PFSK-1 (cell line): ENCODE data around the gene RBM33.

Source experiments
- FOXP2 ChIP-seq: optimal IDR thresholded peaks from 2 replicates; pipeline ENCODE3; 2011; ENCODE audit warnings: borderline replicate concordance, control low read depth, inconsistent platforms; ENCODE audit not compliant: insufficient read depth; ENCODE audit errors: extremely low read length, extremely low read depth
- POLR2AphosphoS5 ChIP-seq: IDR thresholded peaks from 2 replicates; pipeline ENCODE4 v1.6.1; 2012; ENCODE audit warnings: low read depth, mild to moderate bottlenecking, control low read depth, low read length, moderate library complexity
- REST ChIP-seq, 2 experiments: IDR thresholded peaks; 2 replicates each; pipeline versions ENCODE4 v1.6.1 to v1.8.0; 2011 to 2012; ENCODE audit warnings: low read depth in 2 of 2, low read length in 2 of 2, control low read depth in 1 of 2, inconsistent platforms in 1 of 2, mild to moderate bottlenecking in 1 of 2, moderate library complexity in 1 of 2; ENCODE audit not compliant: insufficient read depth in 1 of 2
- SIN3A ChIP-seq: IDR thresholded peaks from 2 replicates; pipeline ENCODE4 v1.6.1; 2012; ENCODE audit warnings: mild to moderate bottlenecking, low read length, moderate library complexity, borderline replicate concordance; ENCODE audit not compliant: insufficient read depth
- TAF1 ChIP-seq: IDR thresholded peaks from 2 replicates; pipeline ENCODE4 v1.6.1; 2012; ENCODE audit warnings: low read length, control low read depth, borderline replicate concordance; ENCODE audit not compliant: insufficient read depth

RBM33 gene

GRCh38 chr7:155684543-155684942 is 40.1 kb downstream of the RBM33 start:
- no peak for TF ChIP-seq REST (IDR thresholded peaks at IDR 0.05; ENCODE audit: insufficient read depth in 1 of 2, low read depth in 2 of 2, low read length in 2 of 2)

GRCh38 chr7:155685070-155685790 is 40.8 kb downstream of the RBM33 start:
- no peak for TF ChIP-seq TAF1
- no peak for TF ChIP-seq POLR2AphosphoS5
- TF ChIP-seq FOXP2 = no peak
- no peak for TF ChIP-seq REST (IDR thresholded peaks at IDR 0.05; ENCODE audit: insufficient read depth in 1 of 2, low read depth in 2 of 2, low read length in 2 of 2)
- TF ChIP-seq SIN3A = no peak

- TF ChIP-seq SIN3A (no peak), REST (IDR thresholded peaks at IDR 0.05; ENCODE audit: insufficient read depth in 1 of 2, low read depth in 2 of 2, low read length in 2 of 2) (no peak), FOXP2 (no peak)
These were observed 41.3 kb downstream of the RBM33 start for GRCh38 chr7:155685791-155686160.

GRCh38 chr7:155692317-155692716 is 47.9 kb downstream of the RBM33 start:
- TF ChIP-seq REST (IDR thresholded peaks at IDR 0.05; ENCODE audit: insufficient read depth in 1 of 2, low read depth in 2 of 2, low read length in 2 of 2) = no peak
- no peak for TF ChIP-seq POLR2AphosphoS5
- no peak for TF ChIP-seq SIN3A
- TF ChIP-seq TAF1 = no peak
- no peak for TF ChIP-seq FOXP2

- TF ChIP-seq SIN3A = no peak
- TF ChIP-seq POLR2AphosphoS5 = no peak
These were observed 49.4 kb downstream of the RBM33 start for GRCh38 chr7:155693826-155694225.

GRCh38 chr7:155694851-155695250 is 50.4 kb downstream of the RBM33 start:
- TF ChIP-seq FOXP2 (no peak), REST (IDR thresholded peaks at IDR 0.05; ENCODE audit: insufficient read depth in 1 of 2, low read depth in 2 of 2, low read length in 2 of 2) (no peak), POLR2AphosphoS5 (no peak), SIN3A (no peak), TAF1 (no peak)
